Esophagus muscularis mucosa (tissue), 4 donors: ENCODE data around the gene VSTM2B. TPM values are rescaled to one million over a fixed set of nuclear protein-coding genes. Genes with fewer than 3 reads are reported as not detected.

ENCODE experiments used
- DNase-seq: peaks from one replicate; pipeline ENCODE4 v3.0.0-alpha.2; 2017; ENCODE audit errors: extremely low spot score
- H3K27ac ChIP-seq, 4 donors: fragments of 200-600 bp; sonication (generic); replicated peaks in 1 of 4; 1 replicate in 3 of 4; 2 replicates in 1 of 4; pipeline ENCODE4 v1.5.1; 2016 to 2019; ENCODE audit warnings: mild to moderate bottlenecking in 1 of 4
- H3K27me3 ChIP-seq, 4 donors: fragments of 200-600 bp; sonication (generic); one replicate each; pipeline versions ENCODE4 v1.5.1 to v1.6.0; 2016 to 2019
- H3K36me3 ChIP-seq, 4 donors: fragments of 200-600 bp; sonication (generic); one replicate each; pipeline ENCODE4 v1.5.1; 2016 to 2019
- H3K4me1 ChIP-seq, 4 donors: fragments of 200-600 bp; sonication (generic); one replicate each; pipeline ENCODE4 v1.5.1; 2016 to 2019
- H3K4me3 ChIP-seq, 4 donors: fragments of 200-600 bp; sonication (generic); 1 replicate in 2 of 4; 2 replicates in 2 of 4; pipeline ENCODE4 v1.5.1; 2016 to 2019; ENCODE audit warnings: mild to moderate bottlenecking in 4 of 4, moderate library complexity in 1 of 4
- H3K9me3 ChIP-seq, 4 donors: fragments of 200-600 bp; sonication (generic); 1 replicate in 3 of 4; 2 replicates in 1 of 4; pipeline ENCODE4 v1.5.1; 2016 to 2019
- EP300 ChIP-seq: sonication (generic); formaldehyde crosslinking; IDR thresholded peaks from one replicate; pipeline ENCODE4 v1.6.1; 2017; ENCODE audit warnings: antibody characterized with exemption
- POLR2A ChIP-seq: fragments of 450-650 bp; IDR thresholded peaks from one replicate; pipeline ENCODE4 v1.6.1; 2017; ENCODE audit warnings: antibody characterized with exemption, moderate library complexity, mild to moderate bottlenecking, low read depth
- POLR2AphosphoS5 ChIP-seq, 2 donors: sonication (generic); formaldehyde crosslinking; IDR thresholded peaks; one replicate each; pipeline ENCODE4 v1.6.1; 2017; ENCODE audit warnings: antibody characterized with exemption in 2 of 2
- WGBS: methylation state at CpG from one replicate; pipeline ENCODE4 v1.1.5; 2018; 5-methylcytosine and 5-hydroxymethylcytosine counted together
- intact Hi-C: fragments of 100-400 bp; cut with DNase I; formaldehyde crosslinking; loops from one replicate; pipeline ENCODE4 v1.15.1; 2023
- total RNA-seq, 4 donors: library from RNA; depleted of rRNA; stranded (reverse); fragments of >200 nt; gene quantifications; one replicate each; pipeline versions ENCODE4 v1.1.0 to v1.2.1, GENCODE V29; 2016
- TF ChIP-seq, protein P1 (sequence below), 3 experiments: fragments of 200-600 bp in 2 of 3; fragments of 450-650 bp in 1 of 3; sonication (generic) in 2 of 3; IDR thresholded peaks; one replicate each; pipeline ENCODE4 v1.5.1; 2017 to 2019; ENCODE audit warnings: antibody characterized with exemption in 3 of 3, mild to moderate bottlenecking in 2 of 3, moderate library complexity in 1 of 3

Gene VSTM2B
- total RNA-seq, 4 donors from 2014 or later = 0.23 to 0.33 TPM; not detected in 2

DNA sequence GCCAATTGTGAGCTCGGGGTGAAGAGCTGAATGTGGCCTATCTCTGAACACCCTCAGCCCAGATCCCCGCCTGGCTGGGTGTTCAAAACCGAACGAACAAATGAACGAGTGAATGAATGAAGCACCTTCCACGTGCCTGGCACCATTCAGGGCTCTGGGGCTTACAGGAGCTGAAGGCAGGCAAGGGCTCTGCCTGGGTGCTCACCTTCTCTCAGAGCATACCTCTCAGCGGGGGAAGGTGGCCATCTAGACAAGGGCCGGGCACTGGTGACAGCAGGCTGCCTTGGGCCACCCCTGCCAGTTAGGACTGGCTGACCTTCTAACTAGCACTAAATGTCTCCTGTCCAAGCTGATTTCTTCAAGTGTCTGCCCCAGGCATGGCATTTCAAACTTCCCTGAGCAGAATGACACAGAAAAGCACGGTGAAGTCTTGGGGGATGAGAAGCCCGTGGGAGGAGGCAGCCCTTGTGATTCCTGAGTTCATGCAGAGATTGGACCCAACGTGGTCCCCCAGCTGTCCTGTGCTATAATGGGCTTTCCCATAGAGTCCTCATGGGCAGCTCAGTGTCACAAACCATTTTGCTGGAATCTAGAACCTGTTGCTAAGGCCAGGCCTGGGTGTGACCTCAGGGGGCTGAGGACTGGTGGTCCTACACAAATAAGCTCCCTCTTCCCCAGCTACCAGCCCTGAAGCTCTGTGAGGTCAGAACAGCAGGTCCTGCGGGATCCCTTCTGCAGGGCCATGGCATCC, 27.9 kb upstream of the VSTM2B start:
- H3K27ac ChIP-seq = no peak overlapping the region
- no peak for DNase-seq
- TF ChIP-seq POLR2AphosphoS5 (IDR thresholded peaks at IDR 0.05) (no peak), POLR2A (no peak), EP300 (no peak)
- TF ChIP-seq, protein P1, sequence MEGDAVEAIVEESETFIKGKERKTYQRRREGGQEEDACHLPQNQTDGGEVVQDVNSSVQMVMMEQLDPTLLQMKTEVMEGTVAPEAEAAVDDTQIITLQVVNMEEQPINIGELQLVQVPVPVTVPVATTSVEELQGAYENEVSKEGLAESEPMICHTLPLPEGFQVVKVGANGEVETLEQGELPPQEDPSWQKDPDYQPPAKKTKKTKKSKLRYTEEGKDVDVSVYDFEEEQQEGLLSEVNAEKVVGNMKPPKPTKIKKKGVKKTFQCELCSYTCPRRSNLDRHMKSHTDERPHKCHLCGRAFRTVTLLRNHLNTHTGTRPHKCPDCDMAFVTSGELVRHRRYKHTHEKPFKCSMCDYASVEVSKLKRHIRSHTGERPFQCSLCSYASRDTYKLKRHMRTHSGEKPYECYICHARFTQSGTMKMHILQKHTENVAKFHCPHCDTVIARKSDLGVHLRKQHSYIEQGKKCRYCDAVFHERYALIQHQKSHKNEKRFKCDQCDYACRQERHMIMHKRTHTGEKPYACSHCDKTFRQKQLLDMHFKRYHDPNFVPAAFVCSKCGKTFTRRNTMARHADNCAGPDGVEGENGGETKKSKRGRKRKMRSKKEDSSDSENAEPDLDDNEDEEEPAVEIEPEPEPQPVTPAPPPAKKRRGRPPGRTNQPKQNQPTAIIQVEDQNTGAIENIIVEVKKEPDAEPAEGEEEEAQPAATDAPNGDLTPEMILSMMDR (IDR thresholded peaks at IDR 0.05) = no peak

DNA sequence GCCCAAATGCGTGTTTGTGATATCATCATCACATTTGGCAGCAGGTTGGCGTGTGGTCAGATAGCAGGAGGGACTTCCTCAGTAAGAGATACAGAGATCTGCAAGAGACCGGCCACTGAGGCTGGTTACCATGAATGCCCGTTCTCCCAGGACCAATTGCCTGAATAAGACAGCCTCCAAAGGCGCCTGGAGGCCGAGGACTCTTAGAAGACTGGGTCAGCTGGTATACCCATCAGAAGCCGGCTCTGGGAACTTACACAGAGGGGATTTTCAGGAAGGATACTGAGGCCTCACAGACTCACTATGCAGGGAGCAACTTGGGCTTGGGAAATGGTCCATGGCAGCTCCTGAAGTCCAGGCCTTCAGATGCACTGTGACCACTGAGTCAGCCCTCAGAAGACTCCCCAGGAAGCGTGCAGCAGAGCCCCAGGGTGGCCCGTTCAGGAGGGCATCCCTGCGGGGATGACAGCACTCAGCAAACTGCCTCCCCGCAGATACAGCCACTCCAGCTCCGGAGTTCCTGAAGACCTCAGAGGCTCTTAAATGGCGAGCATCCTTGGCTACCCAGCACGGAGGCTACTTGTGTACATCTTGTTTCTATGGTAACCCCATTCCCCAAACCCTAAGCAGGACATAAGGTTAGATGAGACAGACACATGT, 26.4 kb upstream of the VSTM2B start:
- intact Hi-C loops = no loop called here
- no peaks in the 10 kb centered on the region for H3K4me1 ChIP-seq
- DNase-seq = no peak
- H3K36me3 ChIP-seq = no peaks in the 10 kb centered on the region
- H3K9me3 ChIP-seq = no peaks in the 10 kb centered on the region
- TF ChIP-seq POLR2AphosphoS5 (IDR thresholded peaks at IDR 0.05) (no peak), POLR2A (no peak), EP300 (no peak)
- TF ChIP-seq, protein P1 (IDR thresholded peaks at IDR 0.05) = no peak
- H3K4me3 ChIP-seq = no peak overlapping the region
- 67% methylated on average over 8 of the region's 14 CpGs for WGBS
- H3K27me3 ChIP-seq = peaks cover 0 to 32% (median 0%) of the 10 kb centered on the region in 4 donors
- H3K27ac ChIP-seq = no peak overlapping the region

More for the DNA sequence above, 27.9 kb upstream of the VSTM2B start:
- no peak overlapping the region for H3K4me3 ChIP-seq
- H3K27me3 ChIP-seq = peaks cover 0 to 37% (median 0%) of the 10 kb centered on the region in 4 donors
- WGBS = 100% methylated on average over 1 of the region's 12 CpGs
- peaks cover 0 to 4% (median 1%) of the 10 kb centered on the region in 4 donors for H3K4me1 ChIP-seq
- no peaks in the 10 kb centered on the region for H3K9me3 ChIP-seq
- intact Hi-C loops = no loop called here
- H3K36me3 ChIP-seq = no peaks in the 10 kb centered on the region

DNA sequence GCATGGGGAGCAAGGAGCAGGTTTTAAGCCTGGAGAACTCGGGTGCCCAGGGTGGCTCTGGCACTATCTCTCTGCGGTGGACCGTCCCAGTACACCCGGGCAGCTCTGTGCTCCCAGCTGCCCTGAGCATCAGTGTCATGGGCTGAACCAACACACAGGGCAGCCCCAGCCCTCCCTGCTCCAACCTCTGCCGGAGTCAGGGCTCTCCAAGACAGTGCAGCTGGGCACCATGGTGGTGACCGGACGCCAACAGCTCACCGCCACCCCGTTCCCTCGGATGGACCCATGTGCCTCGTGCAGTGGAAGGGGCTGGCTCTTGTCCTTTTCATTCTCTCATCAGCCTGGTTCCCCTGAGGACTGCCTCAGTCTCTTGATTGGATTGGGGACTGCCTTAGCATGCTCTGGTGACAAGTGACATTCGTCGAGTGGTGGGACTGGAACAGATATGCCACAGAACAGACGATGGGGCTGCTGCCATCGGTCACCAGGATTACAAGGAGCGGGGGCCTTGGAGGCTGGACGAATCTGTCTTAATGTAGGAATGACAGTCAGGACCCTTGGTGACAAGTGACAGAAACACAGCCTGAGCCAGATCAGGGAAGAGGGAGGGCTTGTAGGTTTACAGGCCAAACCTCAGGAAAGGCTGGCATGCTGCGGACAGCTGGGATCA, 25.7 kb upstream of the VSTM2B start:
- DNase-seq = no peak
- 86% methylated on average over 18 of the region's 18 CpGs for WGBS

DNA sequence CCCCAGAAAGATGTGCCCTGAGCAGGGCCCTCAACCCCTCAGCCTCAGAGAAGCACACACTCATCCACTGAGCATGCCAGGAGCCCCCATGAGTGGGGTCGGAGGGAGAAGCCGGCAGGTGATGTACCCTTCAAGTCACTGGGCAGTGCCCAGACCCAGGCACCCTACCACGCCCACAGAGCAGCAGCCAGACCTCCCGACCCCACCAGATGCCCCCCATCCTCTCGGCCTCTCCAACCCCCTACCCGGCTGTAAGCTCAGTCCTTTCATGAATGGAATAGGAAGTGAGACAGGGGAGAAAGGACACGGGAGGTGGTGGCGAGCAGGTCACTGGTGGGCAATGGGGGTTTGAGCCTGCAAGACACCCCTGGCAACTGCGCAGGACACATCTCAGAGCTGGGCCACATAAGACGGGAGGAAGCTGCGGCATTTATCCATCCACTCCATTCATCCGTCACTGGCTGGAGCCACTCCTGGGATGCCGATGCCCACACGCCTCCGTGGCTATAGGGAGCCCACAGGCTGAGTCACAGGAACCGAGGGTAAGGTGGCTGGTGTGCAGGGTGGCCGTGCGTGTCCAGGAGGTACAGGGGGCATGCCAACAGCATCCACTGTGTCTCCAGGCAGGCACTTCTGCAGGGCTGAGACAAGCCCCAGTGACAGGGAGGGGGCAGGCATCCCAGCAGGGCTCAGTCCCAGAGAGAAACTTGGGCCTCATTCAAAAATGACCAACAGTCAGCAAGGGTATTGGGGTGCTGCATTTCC, 23.8 kb upstream of the VSTM2B start:
- intact Hi-C loops = no loop called here
- Histone ChIP-seq H3K27me3 (peaks cover 0 to 25% (median 0%) of the 10 kb centered on the region in 4 donors), H3K4me1 (no peaks in the 10 kb centered on the region), H3K4me3 (no peak overlapping the region), H3K27ac (no peak overlapping the region), H3K36me3 (no peaks in the 10 kb centered on the region), H3K9me3 (no peaks in the 10 kb centered on the region)
- TF ChIP-seq, protein P1 (IDR thresholded peaks at IDR 0.05) = no peak
- TF ChIP-seq POLR2AphosphoS5 (IDR thresholded peaks at IDR 0.05) (no peak), EP300 (no peak), POLR2A (no peak)
- WGBS = 83% methylated on average over 14 of the region's 18 CpGs
- no peak for DNase-seq

More for the DNA sequence above, 25.7 kb upstream of the VSTM2B start:
- H3K4me3 ChIP-seq = no peak overlapping the region
- TF ChIP-seq, protein P1 (IDR thresholded peaks at IDR 0.05) = no peak
- no peak overlapping the region for H3K27ac ChIP-seq
- H3K27me3 ChIP-seq = peaks cover 0 to 37% (median 0%) of the 10 kb centered on the region in 4 donors
- H3K9me3 ChIP-seq = no peaks in the 10 kb centered on the region
- intact Hi-C loops = no loop called here
- no peaks in the 10 kb centered on the region for H3K36me3 ChIP-seq
- H3K4me1 ChIP-seq = no peaks in the 10 kb centered on the region
